ENCODE results near the gene TPPP. TPM values are rescaled to one million over a fixed set of nuclear protein-coding genes. Genes with fewer than 3 reads are reported as not detected.
"Not testable (repeated sequence)": the region's sequence is repeated elsewhere in the genome, so short reads cannot be mapped to it uniquely, and the experiment has no call there.

Gene TPPP
- total and polyA plus RNA-seq, 9 donors: 3.6 to 14.2 (median 7.0) TPM

DNA sequence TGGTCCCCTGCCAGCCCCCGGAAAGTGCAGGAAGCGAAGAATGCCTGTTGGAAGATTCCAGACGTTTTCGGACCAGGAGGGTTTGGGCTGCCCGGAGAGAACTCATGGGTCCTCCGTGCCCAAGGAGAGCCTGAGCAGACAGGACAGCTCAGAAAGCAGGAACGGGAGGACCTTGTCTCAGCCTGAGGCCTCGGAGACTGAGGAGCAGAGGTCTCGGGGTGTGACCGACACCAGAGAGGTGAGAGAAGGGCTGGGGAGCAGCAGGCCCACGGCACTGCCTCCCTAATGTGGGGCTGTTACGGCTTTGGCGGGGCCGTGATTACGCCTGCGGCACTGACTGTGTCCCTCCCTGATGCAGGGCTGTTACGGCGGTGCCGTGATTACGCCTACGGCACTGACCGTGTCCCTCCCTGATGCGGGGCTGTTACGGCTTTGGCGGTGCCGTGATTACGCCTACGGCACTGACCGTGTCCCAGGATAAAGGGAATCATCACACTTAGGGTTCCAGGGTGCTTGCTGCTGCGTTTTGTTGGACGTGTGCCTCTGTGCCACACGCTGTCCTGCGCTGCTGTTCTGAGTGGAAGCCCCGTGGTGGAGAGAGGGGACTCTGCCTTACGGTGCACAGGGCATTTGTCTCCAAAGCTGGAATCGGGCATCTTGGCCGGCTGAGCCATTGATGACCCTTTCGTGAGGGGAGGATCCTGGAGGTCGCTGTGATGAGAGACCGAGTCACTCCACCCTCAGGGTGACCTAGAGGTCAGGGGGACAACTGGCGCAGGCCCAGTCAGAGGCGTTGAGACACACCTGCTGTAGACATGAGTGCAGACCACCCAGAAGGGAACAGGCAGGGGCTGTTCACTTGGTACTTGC lies 55.3 kb downstream of the TPPP start:
- 93% methylated on average over 42 of the region's 42 CpGs for WGBS (ENCODE audit: insufficient coverage)
- no peak overlapping the region for H3K27ac ChIP-seq (ENCODE audit: low read length)
- peaks cover 3% of the 10 kb centered on the region for H3K4me1 ChIP-seq (ENCODE audit: control insufficient read depth, insufficient read depth, low read length)
- no peaks in the 10 kb centered on the region for H3K9me3 ChIP-seq (replicated peaks; ENCODE audit: control insufficient read depth, low read depth, low read length)
- no peaks in the 10 kb centered on the region for H3K27me3 ChIP-seq (ENCODE audit: control insufficient read depth, insufficient read depth, low read length)
- no peak for DNase-seq
- peaks cover 51% of the 10 kb centered on the region for H3K36me3 ChIP-seq (ENCODE audit: control insufficient read depth, insufficient read depth, low read length)
- H3K4me3 ChIP-seq (ENCODE audit: low read length): no peak overlapping the region

DNA sequence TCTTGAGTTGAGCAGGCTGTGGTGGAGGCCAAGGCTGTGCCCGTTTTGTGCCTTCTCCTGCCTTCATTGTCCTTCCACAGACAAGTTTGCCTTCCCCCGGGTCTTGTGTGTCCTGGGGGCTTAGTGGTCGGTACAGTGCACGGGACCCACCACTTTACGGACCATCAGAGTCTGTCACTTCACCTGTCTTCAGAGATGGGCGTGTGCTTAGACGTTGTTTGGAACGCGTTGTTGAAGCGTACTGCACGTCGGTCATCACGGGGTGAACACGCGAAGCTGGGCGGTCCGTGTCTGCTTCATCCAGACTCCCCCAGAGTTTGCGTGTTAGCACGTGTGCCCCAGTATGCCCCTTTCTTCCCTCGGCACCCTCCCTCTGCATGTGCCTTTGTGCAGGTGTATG lies 56.2 kb downstream of the TPPP start:
- WGBS (ENCODE audit: insufficient coverage): 86% methylated on average over 16 of the region's 20 CpGs
- no peaks in the 10 kb centered on the region for H3K27me3 ChIP-seq (ENCODE audit: control insufficient read depth, insufficient read depth, low read length)
- DNase-seq: no peak
- no peak overlapping the region for H3K4me3 ChIP-seq (ENCODE audit: low read length)
- H3K4me1 ChIP-seq (ENCODE audit: control insufficient read depth, insufficient read depth, low read length): no peaks in the 10 kb centered on the region
- H3K36me3 ChIP-seq (ENCODE audit: control insufficient read depth, insufficient read depth, low read length): peaks cover 51% of the 10 kb centered on the region
- no peak overlapping the region for H3K27ac ChIP-seq (ENCODE audit: low read length)
- H3K9me3 ChIP-seq (replicated peaks; ENCODE audit: control insufficient read depth, low read depth, low read length): no peaks in the 10 kb centered on the region

DNA sequence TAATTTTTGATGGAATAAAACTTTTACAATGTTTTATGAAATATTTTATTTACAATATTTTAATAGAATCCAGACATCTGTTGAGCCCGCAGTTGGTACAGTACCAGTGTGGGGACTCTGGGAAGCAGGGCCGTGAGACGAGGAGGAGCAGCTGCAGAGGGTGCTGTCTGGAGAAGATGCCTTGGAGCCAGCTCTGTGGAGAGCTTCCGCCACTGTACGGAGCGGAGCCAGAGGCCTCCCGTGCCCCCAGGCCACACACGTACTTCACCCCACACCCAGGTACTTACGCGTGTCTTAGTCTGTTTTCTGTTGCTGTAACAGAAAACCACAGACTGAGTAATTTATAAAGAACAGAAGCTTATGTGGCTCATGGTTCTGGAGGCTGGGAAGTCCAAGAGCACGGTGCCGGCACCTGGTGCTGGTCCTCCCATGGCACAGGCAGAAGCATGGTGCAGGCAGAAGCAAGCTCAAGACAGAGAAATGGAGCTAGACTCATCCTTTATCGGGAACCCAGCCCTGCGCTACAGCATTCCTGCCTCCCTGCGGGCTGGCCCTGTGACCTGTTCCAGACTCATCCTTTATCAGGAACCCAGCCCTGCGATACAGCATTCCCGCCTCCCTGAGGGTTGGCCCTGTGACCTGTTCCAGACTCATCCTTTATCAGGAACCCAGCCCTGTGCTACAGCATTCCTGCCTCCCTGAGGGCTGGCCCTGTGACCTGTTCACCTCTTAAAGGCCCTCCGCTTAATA lies 57.7 kb downstream of the TPPP start:
- Histone ChIP-seq H3K4me1 (ENCODE audit: control insufficient read depth, insufficient read depth, low read length) (no peaks in the 10 kb centered on the region), H3K36me3 (ENCODE audit: control insufficient read depth, insufficient read depth, low read length) (peaks cover 40% of the 10 kb centered on the region), H3K4me3 (ENCODE audit: low read length) (no peak overlapping the region), H3K27ac (ENCODE audit: low read length) (no peak overlapping the region), H3K9me3 (replicated peaks; ENCODE audit: control insufficient read depth, low read depth, low read length) (no peaks in the 10 kb centered on the region), H3K27me3 (ENCODE audit: control insufficient read depth, insufficient read depth, low read length) (no peaks in the 10 kb centered on the region)
- no peak for DNase-seq
- WGBS (ENCODE audit: insufficient coverage): 88% methylated on average over 8 of the region's 18 CpGs

GRCh38 chr5:634191-634590 lies 59.0 kb downstream of the TPPP start:
- WGBS (ENCODE audit: insufficient coverage): 87% methylated on average over 11 of the region's 12 CpGs

GRCh38 chr5:633501-633955 lies 59.6 kb downstream of the TPPP start:
- H3K4me3 ChIP-seq (ENCODE audit: low read length): no peak overlapping the region
- 62% methylated on average over 15 of the region's 20 CpGs for WGBS (ENCODE audit: insufficient coverage)
- no peak overlapping the region for H3K27ac ChIP-seq (ENCODE audit: low read length)
- DNase-seq: peak; percentile 32
- no peaks in the 10 kb centered on the region for H3K4me1 ChIP-seq (ENCODE audit: control insufficient read depth, insufficient read depth, low read length)
- H3K27me3 ChIP-seq (ENCODE audit: control insufficient read depth, insufficient read depth, low read length): no peaks in the 10 kb centered on the region
- no peaks in the 10 kb centered on the region for H3K9me3 ChIP-seq (replicated peaks; ENCODE audit: control insufficient read depth, low read depth, low read length)
- peaks cover 24% of the 10 kb centered on the region for H3K36me3 ChIP-seq (ENCODE audit: control insufficient read depth, insufficient read depth, low read length)

More at GRCh38 chr5:634191-634590, 59.0 kb downstream of the TPPP start:
- Histone ChIP-seq H3K36me3 (ENCODE audit: control insufficient read depth, insufficient read depth, low read length) (peaks cover 30% of the 10 kb centered on the region), H3K27ac (ENCODE audit: low read length) (no peak overlapping the region), H3K27me3 (ENCODE audit: control insufficient read depth, insufficient read depth, low read length) (no peaks in the 10 kb centered on the region), H3K4me1 (ENCODE audit: control insufficient read depth, insufficient read depth, low read length) (no peaks in the 10 kb centered on the region), H3K9me3 (replicated peaks; ENCODE audit: control insufficient read depth, low read depth, low read length) (no peaks in the 10 kb centered on the region), H3K4me3 (ENCODE audit: low read length) (no peak overlapping the region)
- DNase-seq: no peak

- not testable (repeated sequence) for H3K4me1 ChIP-seq (ENCODE audit: control insufficient read depth, insufficient read depth, low read length); H3K27me3 ChIP-seq (ENCODE audit: control insufficient read depth, insufficient read depth, low read length); H3K4me3 ChIP-seq (ENCODE audit: low read length); DNase-seq; H3K9me3 ChIP-seq (replicated peaks; ENCODE audit: control insufficient read depth, low read depth, low read length); H3K27ac ChIP-seq (ENCODE audit: low read length)
- 77% methylated on average over 16 of the region's 21 CpGs for WGBS (ENCODE audit: insufficient coverage)
- peaks cover 22% of the 10 kb centered on the region for H3K36me3 ChIP-seq (ENCODE audit: control insufficient read depth, insufficient read depth, low read length)
Observed at GRCh38 chr5:628351-629205, 64.6 kb downstream of the TPPP start.

DNA sequence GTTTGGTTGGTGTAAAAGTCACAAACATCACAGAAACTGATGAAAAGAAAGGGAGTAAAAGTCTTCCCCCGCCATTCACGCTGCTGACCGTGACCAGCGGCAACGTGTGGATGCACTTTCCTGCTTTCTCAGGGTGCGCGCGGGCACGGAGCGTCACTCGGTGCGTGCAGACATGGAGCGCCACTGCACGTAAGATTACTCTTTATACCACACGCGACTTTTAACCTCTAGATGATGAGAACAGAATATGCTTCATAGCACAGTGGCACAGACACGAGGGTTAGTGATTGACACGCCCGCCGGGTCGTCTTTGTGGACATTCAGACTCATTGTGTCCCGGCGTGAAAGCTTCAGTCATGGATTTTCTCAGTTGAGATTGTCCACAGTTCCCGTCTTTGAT lies 65.3 kb downstream of the TPPP start:
- H3K4me1 ChIP-seq (ENCODE audit: control insufficient read depth, insufficient read depth, low read length): no peaks in the 10 kb centered on the region
- no peaks in the 10 kb centered on the region for H3K27me3 ChIP-seq (ENCODE audit: control insufficient read depth, insufficient read depth, low read length)
- no peak for DNase-seq
- peaks cover 22% of the 10 kb centered on the region for H3K36me3 ChIP-seq (ENCODE audit: control insufficient read depth, insufficient read depth, low read length)
- no peaks in the 10 kb centered on the region for H3K9me3 ChIP-seq (replicated peaks; ENCODE audit: control insufficient read depth, low read depth, low read length)
- 97% methylated on average over 20 of the region's 24 CpGs for WGBS (ENCODE audit: insufficient coverage)
- H3K27ac ChIP-seq (ENCODE audit: low read length): no peak overlapping the region
- no peak overlapping the region for H3K4me3 ChIP-seq (ENCODE audit: low read length)

GRCh38 chr5:626850-627249 lies 66.3 kb downstream of the TPPP start:
- H3K27me3 ChIP-seq (ENCODE audit: control insufficient read depth, insufficient read depth, low read length): no peaks in the 10 kb centered on the region
- H3K4me1 ChIP-seq (ENCODE audit: control insufficient read depth, insufficient read depth, low read length): no peaks in the 10 kb centered on the region
- DNase-seq: no peak
- 88% methylated on average over 2 of the region's 3 CpGs for WGBS (ENCODE audit: insufficient coverage)
- peaks cover 29% of the 10 kb centered on the region for H3K36me3 ChIP-seq (ENCODE audit: control insufficient read depth, insufficient read depth, low read length)
- H3K27ac ChIP-seq (ENCODE audit: low read length): no peak overlapping the region
- H3K4me3 ChIP-seq (ENCODE audit: low read length): no peak overlapping the region
- no peaks in the 10 kb centered on the region for H3K9me3 ChIP-seq (replicated peaks; ENCODE audit: control insufficient read depth, low read depth, low read length)

DNA sequence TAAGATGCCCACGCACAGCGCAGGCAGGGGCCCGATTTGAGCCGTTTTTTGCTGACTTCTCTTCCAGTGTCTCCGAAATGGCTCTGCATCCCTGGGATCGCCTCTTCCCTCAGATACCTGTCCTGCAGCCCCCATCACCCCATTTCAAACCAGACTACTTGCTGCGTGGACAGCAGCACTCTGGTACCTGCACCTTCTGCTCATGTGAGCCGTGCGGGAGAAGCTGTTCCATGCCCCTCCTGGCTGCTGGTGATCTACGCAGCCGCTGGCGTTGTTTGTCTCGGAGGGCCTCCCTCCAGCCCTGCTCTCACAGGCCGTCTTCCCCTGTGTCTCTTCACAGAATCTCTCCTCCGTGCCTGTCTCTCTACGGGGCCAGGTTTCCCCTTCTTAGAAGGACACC lies 67.6 kb downstream of the TPPP start:
- Histone ChIP-seq H3K4me3 (ENCODE audit: low read length) (no peak overlapping the region), H3K36me3 (ENCODE audit: control insufficient read depth, insufficient read depth, low read length) (peaks cover 40% of the 10 kb centered on the region), H3K27ac (ENCODE audit: low read length) (no peak overlapping the region), H3K4me1 (ENCODE audit: control insufficient read depth, insufficient read depth, low read length) (no peaks in the 10 kb centered on the region), H3K9me3 (replicated peaks; ENCODE audit: control insufficient read depth, low read depth, low read length) (no peaks in the 10 kb centered on the region), H3K27me3 (ENCODE audit: control insufficient read depth, insufficient read depth, low read length) (no peaks in the 10 kb centered on the region)
- no peak for DNase-seq
- WGBS (ENCODE audit: insufficient coverage): 93% methylated on average over 16 of the region's 16 CpGs

- DNase-seq: no peak
- no peak overlapping the region for H3K27ac ChIP-seq (ENCODE audit: low read length)
- H3K4me1 ChIP-seq (ENCODE audit: control insufficient read depth, insufficient read depth, low read length): no peaks in the 10 kb centered on the region
- WGBS (ENCODE audit: insufficient coverage): 77% methylated on average over 13 of the region's 13 CpGs
- no peaks in the 10 kb centered on the region for H3K9me3 ChIP-seq (replicated peaks; ENCODE audit: control insufficient read depth, low read depth, low read length)
- H3K36me3 ChIP-seq (ENCODE audit: control insufficient read depth, insufficient read depth, low read length): peaks cover 47% of the 10 kb centered on the region
- H3K27me3 ChIP-seq (ENCODE audit: control insufficient read depth, insufficient read depth, low read length): no peaks in the 10 kb centered on the region
- no peak overlapping the region for H3K4me3 ChIP-seq (ENCODE audit: low read length)
Observed at GRCh38 chr5:624951-625230, 68.3 kb downstream of the TPPP start.

Data from muscle of leg (tissue), 11 donors.